GM21515 (cell line): ENCODE data around the gene ASTN2.

Source experiments
- ATAC-seq: cut with Tn5 transposase; IDR thresholded peaks from one replicate; pipeline ENCODE4 v1.9.1; 2021; ENCODE audit not compliant: unreplicated experiment

ASTN2 gene

GRCh38 chr9:117180896-117181445, 233.9 kb downstream of the ASTN2 start:
- ATAC-seq: no peak

GRCh38 chr9:117178596-117179375, 236.1 kb downstream of the ASTN2 start:
- no peak for ATAC-seq

- ATAC-seq: no peak
These were observed 244.3 kb downstream of the ASTN2 start for GRCh38 chr9:117170567-117170966.

GRCh38 chr9:117169089-117169621, 245.7 kb downstream of the ASTN2 start:
- no peak for ATAC-seq

GRCh38 chr9:117164512-117164911, 250.3 kb downstream of the ASTN2 start:
- no peak for ATAC-seq

GRCh38 chr9:117160254-117160653, 254.6 kb downstream of the ASTN2 start:
- ATAC-seq: no peak

- no peak for ATAC-seq
These were observed 257.9 kb downstream of the ASTN2 start for GRCh38 chr9:117156771-117157535.

GRCh38 chr9:117156144-117156688, 258.6 kb downstream of the ASTN2 start:
- no peak for ATAC-seq

GRCh38 chr9:117153021-117153420, 261.8 kb downstream of the ASTN2 start:
- ATAC-seq: no peak

GRCh38 chr9:117151716-117152115, 263.1 kb downstream of the ASTN2 start:
- ATAC-seq: no peak

- ATAC-seq: no peak
These were observed 264.9 kb downstream of the ASTN2 start for GRCh38 chr9:117149996-117150395.

GRCh38 chr9:117145811-117146490, 268.9 kb downstream of the ASTN2 start:
- no peak for ATAC-seq

- no peak for ATAC-seq
These were observed 269.8 kb downstream of the ASTN2 start for GRCh38 chr9:117145081-117145480.

GRCh38 chr9:117138231-117138630, 276.6 kb downstream of the ASTN2 start:
- no peak for ATAC-seq

- no peak for ATAC-seq
These were observed 278.4 kb downstream of the ASTN2 start for GRCh38 chr9:117136461-117136860.

- no peak for ATAC-seq
These were observed 279.3 kb downstream of the ASTN2 start for GRCh38 chr9:117135501-117136098.

GRCh38 chr9:117134826-117135500, 279.9 kb downstream of the ASTN2 start:
- ATAC-seq: no peak

GRCh38 chr9:117126871-117127270, 288.0 kb downstream of the ASTN2 start:
- ATAC-seq: no peak

GRCh38 chr9:117125531-117125930, 289.3 kb downstream of the ASTN2 start:
- ATAC-seq: no peak

- ATAC-seq: no peak
These were observed 291.1 kb downstream of the ASTN2 start for GRCh38 chr9:117123729-117124128.
